HepG2 (cell line): Measurements from ENCODE around the gene GDF9. TPM values are rescaled to one million over a fixed set of nuclear protein-coding genes. Genes with fewer than 3 reads are reported as not detected.

Experiments
- CBX1 ChIP-seq: IDR thresholded peaks from one replicate; pipeline ENCODE4 v1.6.1; 2016; ENCODE audit warnings: antibody characterized with exemption, low read depth
- HDAC2 ChIP-seq: sonication (generic); formaldehyde crosslinking; IDR thresholded peaks from 2 replicates; pipeline ENCODE4 v1.4.0; 2020; ENCODE audit warnings: missing genetic modification reagents
- HMG20A ChIP-seq: IDR thresholded peaks from 2 replicates; pipeline ENCODE4 v1.6.1; 2016; ENCODE audit warnings: borderline replicate concordance
- HOXA3 ChIP-seq: sonication (generic); formaldehyde crosslinking; IDR thresholded peaks from 2 replicates; pipeline ENCODE4 v1.5.0; 2020; ENCODE audit warnings: missing genetic modification reagents
- ISL2 ChIP-seq: sonication (generic); formaldehyde crosslinking; IDR thresholded peaks from 2 replicates; pipeline ENCODE4 v1.5.0; 2020; ENCODE audit warnings: missing genetic modification reagents
- JARID2 ChIP-seq: sonication (generic); formaldehyde crosslinking; IDR thresholded peaks from 2 replicates; pipeline ENCODE4 v1.8.1; 2023; ENCODE audit warnings: missing genetic modification reagents, inconsistent platforms; ENCODE audit not compliant: insufficient replicate concordance
- KLF11 ChIP-seq: IDR thresholded peaks from 2 replicates; pipeline ENCODE4 v1.6.1; 2016; ENCODE audit warnings: missing compliant biosample characterization
- MIXL1 ChIP-seq: IDR thresholded peaks from 2 replicates; pipeline ENCODE4 v1.6.1; 2016
- MZF1 ChIP-seq: sonication (generic); formaldehyde crosslinking; IDR thresholded peaks from 2 replicates; pipeline ENCODE4 v1.8.1; 2023; ENCODE audit warnings: mild to moderate bottlenecking, missing genetic modification reagents, borderline replicate concordance
- NR2F6 ChIP-seq, 2 experiments: IDR thresholded peaks; 2 replicates each; pipeline ENCODE4 v1.6.1; 2016; ENCODE audit warnings: antibody characterized with exemption in 1 of 2, mild to moderate bottlenecking in 1 of 2
- RXRA ChIP-seq: sonication (generic); formaldehyde crosslinking; IDR thresholded peaks from 2 replicates; pipeline ENCODE4 v1.5.1; 2020; ENCODE audit warnings: missing genetic modification reagents
- SETDB1 ChIP-seq: sonication (generic); formaldehyde crosslinking; IDR thresholded peaks from 2 replicates; pipeline ENCODE4 v1.5.1; 2020; ENCODE audit warnings: missing genetic modification reagents, mild to moderate bottlenecking, borderline replicate concordance
- STAT5B ChIP-seq: sonication (generic); formaldehyde crosslinking; IDR thresholded peaks from 2 replicates; pipeline ENCODE4 v1.4.0; 2020; ENCODE audit warnings: missing genetic modification reagents
- TAF15 ChIP-seq: fragments of 200-400 bp; formaldehyde crosslinking; IDR thresholded peaks from one replicate; pipeline ENCODE4 v1.6.1; 2018; ENCODE audit warnings: mild to moderate bottlenecking, low read depth, low read length; ENCODE audit not compliant: poor library complexity, severe bottlenecking
- TCF12 ChIP-seq, 2 experiments: fragments of 450-650 bp in 1 of 2; sonication (generic) in 1 of 2; formaldehyde crosslinking in 1 of 2; IDR thresholded peaks; 2 replicates each; pipeline versions ENCODE4 v1.6.1 to v1.8.0; 2017 to 2022; ENCODE audit warnings: antibody characterized with exemption in 1 of 2, mild to moderate bottlenecking in 1 of 2, missing genetic modification reagents in 1 of 2, moderate library complexity in 1 of 2
- TEAD3 ChIP-seq: optimal IDR thresholded peaks from 2 replicates; pipeline ENCODE3; 2016; ENCODE audit warnings: borderline replicate concordance
- YEATS2 ChIP-seq: sonication (generic); formaldehyde crosslinking; IDR thresholded peaks from 2 replicates; pipeline ENCODE4 v1.4.0; 2020; ENCODE audit warnings: missing genetic modification reagents, borderline replicate concordance
- ZIK1 ChIP-seq: sonication (generic); formaldehyde crosslinking; IDR thresholded peaks from 2 replicates; pipeline ENCODE4 v1.5.0; 2020; ENCODE audit warnings: mild to moderate bottlenecking, low read depth, missing genetic modification reagents, borderline replicate concordance
- ZNF124 ChIP-seq: sonication (generic); formaldehyde crosslinking; IDR thresholded peaks from 2 replicates; pipeline ENCODE4 v1.4.0; 2020; ENCODE audit warnings: missing genetic modification reagents
- ZNF136 ChIP-seq: sonication (generic); formaldehyde crosslinking; IDR thresholded peaks from 2 replicates; pipeline ENCODE4 v1.8.1; 2022; ENCODE audit warnings: low read depth, mild to moderate bottlenecking, moderate library complexity, missing genetic modification reagents
- ZNF484 ChIP-seq: sonication (generic); formaldehyde crosslinking; IDR thresholded peaks from 2 replicates; pipeline ENCODE4 v1.5.1; 2020; ENCODE audit warnings: mild to moderate bottlenecking, low read depth, missing genetic modification reagents, borderline replicate concordance
- ZNF556 ChIP-seq: sonication (generic); formaldehyde crosslinking; IDR thresholded peaks from 2 replicates; pipeline ENCODE4 v1.4.0; 2020; ENCODE audit warnings: mild to moderate bottlenecking, missing genetic modification reagents, borderline replicate concordance
- ZNF75D ChIP-seq: sonication (generic); formaldehyde crosslinking; IDR thresholded peaks from 2 replicates; pipeline ENCODE4 v1.8.1; 2023; ENCODE audit warnings: missing genetic modification reagents, mild to moderate bottlenecking, borderline replicate concordance
- ZNF841 ChIP-seq: sonication (generic); formaldehyde crosslinking; IDR thresholded peaks from 2 replicates; pipeline ENCODE4 v1.8.1; 2023; ENCODE audit warnings: missing genetic modification reagents, borderline replicate concordance
- ZXDC ChIP-seq: sonication (generic); formaldehyde crosslinking; IDR thresholded peaks from 2 replicates; pipeline ENCODE4 v1.5.0; 2020; ENCODE audit warnings: mild to moderate bottlenecking, missing genetic modification reagents
- polyA plus RNA-seq, 8 experiments: library from polyadenylated mRNA; depleted of rRNA in 3 of 8; stranded (reverse) in 7 of 8; unstranded in 1 of 8; fragments of >200 nt; fragmentation: Illumina TruSeq in 4 of 8; extraction: Trizol in 4 of 8; gene quantifications; 2 replicates each; pipeline versions ENCODE4 v1.2.1 to v1.2.3, GENCODE V29; 2011 to 2016; ENCODE audit warnings: low read depth in 4 of 8, missing spikeins in 1 of 8, mixed read lengths in 1 of 8; ENCODE audit not compliant: insufficient read depth in 1 of 8
- total RNA-seq, 5 experiments: library from RNA; depleted of rRNA; stranded (reverse); fragments of >200 nt; fragmentation: Illumina TruSeq; extraction: Trizol; gene quantifications; 2 replicates each; pipeline ENCODE4 v1.2.3, GENCODE V29; 2016; ENCODE audit warnings: low read depth in 1 of 5

The GDF9 gene
- total and polyA plus RNA-seq, 2 of the 13 experiments (the other 11 are each of a cell fraction or from before 2014, with no cell fraction given) = 0.33 to 0.38 TPM

- no peak for TF ChIP-seq MZF1 (CRISPR knock-in tag)
- peak; percentile 64; the same call in 1 of the 2 replicates for TF ChIP-seq RXRA (CRISPR knock-in tag)
- TF ChIP-seq JARID2 (CRISPR knock-in tag) = peak; percentile 22
- TF ChIP-seq ZNF124 = peak; percentile 61; the same call in 1 of the 2 replicates
- peak; percentile 71 for TF ChIP-seq TEAD3 (CRISPR knock-in tag)
- TF ChIP-seq ZNF75D (CRISPR knock-in tag) = no peak
- TF ChIP-seq YEATS2 (CRISPR knock-in tag) = peak; percentile 30; the same call in 1 of the 2 replicates
- TF ChIP-seq SETDB1 = no peak
- TF ChIP-seq HOXA3 (CRISPR knock-in tag) = no peak; the same call in 1 of the 2 replicates
- no peak for TF ChIP-seq TCF12 (IDR thresholded peaks at IDR 0.05)
- no peak; the same call in 1 of the 2 replicates for TF ChIP-seq TCF12 (CRISPR knock-in tag; IDR thresholded peaks at IDR 0.05)
- no peak for TF ChIP-seq TAF15
- no peak for TF ChIP-seq STAT5B (CRISPR knock-in tag)
- TF ChIP-seq ZNF136 (CRISPR knock-in tag) = no peak
- peak; percentile 41; the same call in 1 of the 2 replicates for TF ChIP-seq ZIK1 (CRISPR knock-in tag)
- peak; percentile 43; the same call in 1 of the 2 replicates for TF ChIP-seq ISL2 (CRISPR knock-in tag)
- peak; percentile 85 for TF ChIP-seq MIXL1
- TF ChIP-seq HMG20A (CRISPR knock-in tag) = peak; percentile 62; the same call in 1 of the 2 replicates
- TF ChIP-seq ZNF841 (CRISPR knock-in tag) = no peak
- no peak for TF ChIP-seq ZNF484 (CRISPR knock-in tag)
- TF ChIP-seq HDAC2 (CRISPR knock-in tag) = peak; percentile 63
- 0 out of 2 replicates have a peak, but pooled peaks have one; percentile 10 for TF ChIP-seq NR2F6 (IDR thresholded peaks at IDR 0.05)
- TF ChIP-seq NR2F6 (CRISPR knock-in tag; IDR thresholded peaks at IDR 0.05) = peak; percentile 64
- no peak for TF ChIP-seq KLF11 (CRISPR knock-in tag)
- peak; percentile 82; the same call in 1 of the 2 replicates for TF ChIP-seq ZNF556
- TF ChIP-seq CBX1 = no peak
- TF ChIP-seq ZXDC (CRISPR knock-in tag) = no peak
Observed at GRCh38 chr5:132837868-132838267, 28.4 kb downstream of the GDF9 start (continued).
